WI38 (cell line): ENCODE results near the gene PDCD1LG2.
"Not testable (repeated sequence)": the region's sequence is repeated elsewhere in the genome, so short reads cannot be mapped to it uniquely, and the experiment has no call there.

Source experiments
- H3K4me3 ChIP-seq: 2 replicates; pipeline ENCODE4 v1.5.1; 2011; ENCODE audit warnings: low read depth, mild to moderate bottlenecking, control low read depth, low read length
- TF ChIP-seq, protein P1 (sequence below): IDR thresholded peaks from 2 replicates; pipeline ENCODE4 v1.5.1; 2012; ENCODE audit warnings: low read depth, mild to moderate bottlenecking, control low read depth, low read length

Gene PDCD1LG2

DNA sequence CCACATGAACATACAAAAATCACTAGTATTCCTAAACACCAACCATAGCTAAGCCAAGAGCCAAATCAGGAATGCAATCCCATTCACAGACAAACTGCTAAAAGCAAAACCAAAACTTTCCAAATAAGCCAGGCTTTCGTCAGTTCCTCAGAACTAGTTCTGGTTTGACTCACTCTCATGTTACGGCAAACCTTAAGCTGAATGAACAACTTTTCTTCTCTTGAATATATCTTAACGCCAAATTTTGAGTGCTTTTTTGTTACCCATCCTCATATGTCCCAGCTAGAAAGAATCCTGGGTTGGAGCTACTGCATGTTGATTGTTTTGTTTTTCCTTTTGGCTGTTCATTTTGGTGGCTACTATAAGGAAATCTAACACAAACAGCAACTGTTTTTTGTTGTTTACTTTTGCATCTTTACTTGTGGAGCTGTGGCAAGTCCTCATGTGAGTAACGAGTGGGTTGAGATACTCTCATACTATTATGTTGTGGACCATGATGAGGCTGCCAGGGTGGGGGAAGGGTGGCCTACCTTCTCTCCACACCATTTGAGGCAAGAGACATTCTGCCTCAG lies at the start of gene PDCD1LG2:
Gene PDCD1LG2, plus strand, starts transcription at position 172 of the 572 bp plus-strand sequence. CDS start 12,016 bp downstream, outside the sequence.
- H3K4me3 ChIP-seq, result peak within 1 kb of the TSS; percentile 60
- TF ChIP-seq, protein P1, sequence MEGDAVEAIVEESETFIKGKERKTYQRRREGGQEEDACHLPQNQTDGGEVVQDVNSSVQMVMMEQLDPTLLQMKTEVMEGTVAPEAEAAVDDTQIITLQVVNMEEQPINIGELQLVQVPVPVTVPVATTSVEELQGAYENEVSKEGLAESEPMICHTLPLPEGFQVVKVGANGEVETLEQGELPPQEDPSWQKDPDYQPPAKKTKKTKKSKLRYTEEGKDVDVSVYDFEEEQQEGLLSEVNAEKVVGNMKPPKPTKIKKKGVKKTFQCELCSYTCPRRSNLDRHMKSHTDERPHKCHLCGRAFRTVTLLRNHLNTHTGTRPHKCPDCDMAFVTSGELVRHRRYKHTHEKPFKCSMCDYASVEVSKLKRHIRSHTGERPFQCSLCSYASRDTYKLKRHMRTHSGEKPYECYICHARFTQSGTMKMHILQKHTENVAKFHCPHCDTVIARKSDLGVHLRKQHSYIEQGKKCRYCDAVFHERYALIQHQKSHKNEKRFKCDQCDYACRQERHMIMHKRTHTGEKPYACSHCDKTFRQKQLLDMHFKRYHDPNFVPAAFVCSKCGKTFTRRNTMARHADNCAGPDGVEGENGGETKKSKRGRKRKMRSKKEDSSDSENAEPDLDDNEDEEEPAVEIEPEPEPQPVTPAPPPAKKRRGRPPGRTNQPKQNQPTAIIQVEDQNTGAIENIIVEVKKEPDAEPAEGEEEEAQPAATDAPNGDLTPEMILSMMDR, result no peak

DNA sequence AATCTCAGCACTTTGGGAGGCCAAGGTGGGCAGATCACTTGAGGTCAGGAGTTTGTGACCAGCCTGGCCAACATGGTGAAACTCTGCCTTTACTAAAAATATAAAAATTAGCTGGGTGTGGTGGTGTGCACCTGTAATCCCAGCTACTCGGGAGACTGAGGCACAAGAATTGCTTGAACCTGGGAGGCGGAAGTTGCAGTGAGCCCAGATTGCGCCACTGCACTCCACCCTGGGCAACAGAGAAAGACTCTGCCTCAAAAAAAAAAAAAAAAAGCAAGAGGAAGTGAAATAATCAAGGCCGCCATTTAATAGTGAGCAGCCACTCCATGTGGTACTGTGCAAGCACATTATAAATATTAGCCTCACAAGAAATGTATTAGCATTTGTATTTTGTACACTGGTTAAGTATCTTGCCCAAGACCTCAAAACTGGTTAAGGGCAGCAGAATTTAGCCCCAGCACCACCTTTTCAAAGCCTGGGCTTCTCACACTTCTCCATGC lies 45.5 kb upstream of the PDCD1LG2 start:
- H3K4me3 ChIP-seq, result not testable (repeated sequence)

DNA sequence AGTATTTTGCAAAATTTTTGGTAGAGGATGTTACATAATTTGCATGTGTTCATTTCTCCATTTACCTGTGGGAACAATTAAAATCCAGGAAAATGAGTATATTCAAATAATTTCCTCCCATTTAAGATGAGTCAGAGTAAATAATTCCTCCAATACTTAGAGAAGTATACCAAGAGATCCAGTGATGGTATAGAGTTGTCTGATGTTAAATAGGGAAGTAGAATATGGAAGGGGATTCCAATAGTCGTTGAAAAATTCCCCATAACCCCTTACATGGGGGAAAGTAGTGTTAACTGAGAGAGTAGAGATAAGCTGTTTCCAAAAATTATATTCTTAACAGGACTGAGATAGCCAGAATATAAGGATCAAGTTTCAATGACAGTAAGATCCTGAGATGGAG lies 44.3 kb upstream of the PDCD1LG2 start:
- no peak overlapping the region for H3K4me3 ChIP-seq
- TF ChIP-seq, protein P1, result no peak

DNA sequence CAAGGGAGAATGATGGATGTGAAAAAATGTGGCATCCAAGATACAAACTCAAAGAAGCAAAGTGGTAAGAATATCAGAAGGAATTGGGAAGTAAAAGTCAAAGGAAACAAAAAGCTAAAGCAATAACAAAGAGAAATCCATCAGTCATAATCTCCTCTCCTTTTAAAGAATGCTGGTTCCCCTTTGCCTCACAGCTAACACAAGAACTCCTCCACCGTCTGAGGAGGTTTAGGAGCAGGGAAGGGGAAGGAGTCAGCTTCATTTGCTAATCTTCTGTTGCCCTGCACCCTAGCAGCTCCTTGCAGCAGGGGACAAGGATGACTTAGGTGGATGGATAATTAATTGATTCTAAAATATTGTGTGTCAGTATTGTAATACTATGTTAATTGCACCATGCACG lies 43.6 kb upstream of the PDCD1LG2 start:
- TF ChIP-seq, protein P1, result no peak
- H3K4me3 ChIP-seq, result no peak overlapping the region

DNA sequence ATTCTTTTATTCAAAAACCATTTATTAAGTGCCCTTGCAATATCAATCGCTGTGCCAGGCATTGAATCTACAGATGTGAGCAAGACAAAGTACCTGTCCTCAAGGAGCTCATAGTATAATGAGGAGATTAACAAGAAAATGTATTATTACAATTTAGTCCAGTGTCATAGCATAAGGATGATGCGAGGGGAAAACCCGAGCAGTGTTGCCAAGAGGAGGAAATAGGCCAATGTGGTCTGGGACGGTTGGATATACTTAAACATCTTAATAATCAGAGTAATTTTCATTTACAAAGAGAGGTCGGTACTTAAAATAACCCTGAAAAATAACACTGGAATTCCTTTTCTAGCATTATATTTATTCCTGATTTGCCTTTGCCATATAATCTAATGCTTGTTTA lies 41.5 kb upstream of the PDCD1LG2 start:
- TF ChIP-seq, protein P1, result no peak
- no peak overlapping the region for H3K4me3 ChIP-seq

DNA sequence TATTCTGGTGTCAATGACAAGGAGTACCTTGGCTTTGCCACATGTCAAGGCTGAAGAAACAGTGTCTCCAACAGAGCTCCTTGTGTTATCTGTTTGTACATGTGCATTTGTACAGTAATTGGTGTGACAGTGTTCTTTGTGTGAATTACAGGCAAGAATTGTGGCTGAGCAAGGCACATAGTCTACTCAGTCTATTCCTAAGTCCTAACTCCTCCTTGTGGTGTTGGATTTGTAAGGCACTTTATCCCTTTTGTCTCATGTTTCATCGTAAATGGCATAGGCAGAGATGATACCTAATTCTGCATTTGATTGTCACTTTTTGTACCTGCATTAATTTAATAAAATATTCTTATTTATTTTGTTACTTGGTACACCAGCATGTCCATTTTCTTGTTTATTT lies 40.2 kb upstream of the PDCD1LG2 start:
- TF ChIP-seq, protein P1, result no peak
- no peak overlapping the region for H3K4me3 ChIP-seq

DNA sequence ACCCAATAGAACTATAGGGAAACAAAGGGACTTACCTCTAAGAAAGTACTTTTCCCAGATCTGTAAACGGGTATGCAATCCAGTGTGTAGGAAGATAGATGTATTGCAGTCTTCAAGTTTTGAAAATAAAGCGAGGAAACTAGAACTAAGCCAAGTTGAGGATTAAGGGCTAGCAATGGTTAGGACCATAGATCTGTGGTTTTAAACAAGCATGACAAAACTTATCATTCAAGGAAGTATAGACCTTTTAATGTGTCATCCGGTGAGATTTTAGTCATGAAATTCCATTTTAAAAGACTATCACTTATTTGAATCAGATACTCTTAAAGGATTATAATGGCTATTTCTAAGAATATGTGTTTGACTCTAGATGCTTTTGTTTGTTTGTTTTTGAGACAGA lies 39.5 kb upstream of the PDCD1LG2 start:
- TF ChIP-seq, protein P1, result no peak
- no peak overlapping the region for H3K4me3 ChIP-seq

DNA sequence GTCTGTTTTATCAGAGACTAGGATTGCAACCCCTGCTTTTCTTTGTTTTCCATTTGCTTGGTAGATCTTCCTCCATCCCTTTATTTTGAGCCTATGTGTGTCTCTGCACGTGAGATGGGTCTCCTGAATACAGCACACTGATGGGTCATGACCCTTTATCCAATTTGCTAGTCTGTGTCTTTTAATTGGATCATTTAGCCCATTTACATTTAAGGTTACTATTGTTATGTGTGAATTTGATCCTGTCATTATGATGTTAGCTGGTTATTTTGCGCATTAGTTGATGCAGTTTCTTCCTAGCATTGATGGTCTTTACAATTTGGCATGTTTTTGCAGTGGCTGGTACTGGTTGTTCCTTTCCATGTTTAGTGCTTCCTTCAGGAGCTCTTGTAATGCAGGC lies 34.7 kb upstream of the PDCD1LG2 start:
- not testable (repeated sequence) for H3K4me3 ChIP-seq
